Activated T-helper 1 cell treated with anti-CD3 and anti-CD28 coated beads, Interleukin-2, amount 50 U/mL, for 16 hours (primary cell): ENCODE data around the gene MORN5.

Experiments
- DNase-seq, 2 donors: peaks; one replicate each; pipeline ENCODE4 v3.0.0-alpha.2; 2020; ENCODE audit warnings: low read depth in 1 of 2, low spot score in 1 of 2

MORN5 gene

GRCh38 chr9:122213589-122214413 lies 54.1 kb downstream of the MORN5 start:
- DNase-seq = peak in 1 of 2 donors; percentile 6

- DNase-seq = no peak
These were observed 54.8 kb downstream of the MORN5 start for GRCh38 chr9:122214507-122214906.

GRCh38 chr9:122215663-122216062 lies 56.0 kb downstream of the MORN5 start:
- DNase-seq = no peak

GRCh38 chr9:122216138-122216797 lies 56.6 kb downstream of the MORN5 start:
- DNase-seq = no peak

DNA sequence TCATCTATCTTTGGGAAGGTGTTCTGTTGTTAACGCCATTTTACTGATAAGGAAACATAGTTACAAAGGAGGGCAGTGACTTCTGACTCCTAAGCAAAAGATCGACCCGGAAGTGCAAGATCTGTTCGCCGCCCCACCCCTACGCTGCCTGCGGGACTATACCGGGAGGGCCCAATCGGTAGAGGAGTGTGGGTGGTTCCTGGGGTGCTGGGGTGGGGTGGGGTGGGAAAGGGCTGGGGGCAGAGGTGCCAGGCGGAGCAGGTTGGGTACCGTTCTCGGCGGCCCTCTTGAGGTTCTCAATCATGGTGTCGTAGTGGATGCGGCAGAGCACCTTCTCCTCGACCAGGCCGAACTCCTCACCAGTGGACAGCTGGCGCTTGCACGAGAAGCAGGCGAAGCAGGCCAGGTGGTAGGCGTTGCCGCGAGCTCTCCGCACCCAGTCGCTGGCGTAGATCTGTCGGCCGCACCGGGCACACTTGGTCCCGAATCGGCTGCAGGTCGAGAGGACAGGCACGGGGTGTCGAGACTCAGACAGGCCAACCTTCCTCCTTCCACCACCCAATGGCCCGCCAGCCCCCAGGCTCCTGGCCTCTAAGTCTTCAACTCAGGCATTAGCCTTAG lies 57.2 kb downstream of the MORN5 start:
- no peak for DNase-seq

- DNase-seq = no peak
These were observed 57.9 kb downstream of the MORN5 start for GRCh38 chr9:122217640-122218039.

GRCh38 chr9:122218071-122218934 lies 58.6 kb downstream of the MORN5 start:
- DNase-seq = no peak

- no peak for DNase-seq
These were observed 59.5 kb downstream of the MORN5 start for GRCh38 chr9:122218935-122219855.

DNA sequence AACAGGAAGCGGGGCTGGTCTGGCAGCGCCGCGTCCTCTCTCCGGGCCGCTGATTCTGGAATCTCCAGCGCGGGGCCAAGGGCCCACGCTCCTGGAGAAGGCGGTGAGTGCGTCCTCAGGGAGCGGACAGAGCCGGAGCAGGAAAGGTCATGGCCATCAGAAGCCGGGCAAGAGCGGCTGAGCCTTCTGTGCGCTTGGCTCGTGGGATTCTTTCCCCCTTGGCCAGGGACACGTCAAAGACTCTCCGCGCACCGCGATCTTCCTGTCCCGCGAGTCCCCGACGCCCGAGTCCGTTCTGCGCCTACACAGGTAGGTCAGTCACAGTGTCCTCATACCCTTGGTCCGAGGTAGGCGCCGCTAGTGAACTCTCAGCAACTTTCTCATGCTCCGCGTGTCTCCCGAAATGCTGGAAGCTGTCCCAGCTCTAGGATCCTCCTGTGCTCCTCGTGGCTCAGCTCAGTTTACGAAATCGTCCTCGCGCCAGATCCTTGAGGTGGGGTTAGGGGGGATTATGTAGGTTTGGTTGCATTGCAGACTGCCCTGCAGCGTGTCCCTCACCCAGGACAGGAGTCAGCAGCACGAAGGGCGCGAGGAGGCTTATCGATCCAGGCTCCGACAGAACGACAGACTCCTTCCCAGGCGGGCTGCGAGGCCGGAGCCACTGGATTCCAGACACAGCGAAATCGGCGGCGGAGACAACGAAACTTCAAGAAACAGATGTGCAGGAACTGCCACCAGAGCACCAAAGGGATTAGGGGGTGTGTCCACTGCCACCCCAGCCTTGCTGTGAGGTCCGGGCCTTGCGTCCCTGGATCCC lies 60.4 kb downstream of the MORN5 start:
- DNase-seq = no peak

GRCh38 chr9:122220673-122221182 lies 61.0 kb downstream of the MORN5 start:
- no peak for DNase-seq

GRCh38 chr9:122221183-122221811 lies 61.6 kb downstream of the MORN5 start:
- DNase-seq = no peak

DNA sequence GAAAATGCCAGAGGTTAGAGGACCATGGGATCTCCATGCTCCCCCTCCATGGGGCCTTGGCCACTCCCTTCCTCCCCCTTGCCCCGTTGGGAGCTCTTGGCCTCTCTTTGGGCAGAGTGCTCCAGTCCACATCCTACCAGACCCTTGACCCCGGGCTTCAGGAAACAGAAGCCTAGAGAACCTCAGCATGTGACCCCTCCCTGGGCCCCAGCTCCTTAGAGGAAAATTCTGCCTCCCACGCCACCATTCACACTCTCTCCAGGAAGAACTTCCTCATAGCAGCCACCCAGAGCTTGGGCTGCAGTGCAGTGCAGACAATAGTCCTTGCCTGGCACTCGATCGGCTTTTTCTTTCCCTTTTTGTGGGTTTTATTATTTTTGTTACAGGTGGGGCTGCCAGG lies 63.1 kb downstream of the MORN5 start:
- no peak for DNase-seq

- DNase-seq = no peak
These were observed 63.7 kb downstream of the MORN5 start for GRCh38 chr9:122223435-122223834.

DNA sequence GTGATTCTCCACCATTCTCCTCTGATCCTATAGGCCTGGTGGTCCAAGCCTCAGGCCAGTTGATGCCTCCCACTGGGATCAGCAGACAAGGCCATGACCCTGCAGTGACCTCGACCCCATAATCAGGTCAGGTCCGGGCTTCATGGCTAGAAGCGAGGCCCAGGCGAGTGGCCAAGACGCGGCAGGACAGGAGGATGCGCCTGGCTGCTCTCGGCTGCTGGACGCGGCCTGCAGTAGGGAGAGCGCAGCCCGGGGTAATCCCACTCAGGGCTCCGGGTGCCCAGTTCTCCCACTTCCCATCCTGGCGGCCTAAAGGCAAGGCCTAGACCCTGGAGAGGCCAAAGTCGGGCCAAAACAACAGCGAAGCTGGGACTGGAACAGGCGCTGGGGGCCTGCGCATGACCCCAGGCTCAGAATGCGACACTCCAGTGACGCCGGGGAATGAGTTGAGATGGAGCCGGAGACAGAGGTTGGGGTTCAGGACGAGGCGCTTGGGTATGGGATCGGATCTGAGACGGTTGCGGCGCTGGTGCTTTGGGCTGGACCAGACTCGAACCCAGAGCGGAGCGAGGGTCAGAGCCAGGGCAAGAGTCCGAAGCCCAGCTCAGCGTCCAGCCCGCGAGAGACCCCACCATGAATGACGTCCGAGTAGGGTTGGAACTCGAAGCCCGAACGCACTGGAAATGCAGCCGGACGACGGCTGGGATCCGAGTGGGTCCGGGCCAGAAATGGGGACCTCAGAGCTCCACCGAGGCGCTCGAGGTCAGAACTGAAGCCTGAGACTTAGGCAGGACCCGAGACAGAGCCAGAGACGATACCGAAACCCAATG lies 65.8 kb downstream of the MORN5 start:
- no peak for DNase-seq

- no peak for DNase-seq
These were observed 66.5 kb downstream of the MORN5 start for GRCh38 chr9:122226142-122226757.

- no peak for DNase-seq
These were observed 67.3 kb downstream of the MORN5 start for GRCh38 chr9:122226758-122227574.

GRCh38 chr9:122227575-122227900 lies 67.8 kb downstream of the MORN5 start:
- no peak for DNase-seq
